Measurements from ENCODE around the gene BORCS5.

DNA sequence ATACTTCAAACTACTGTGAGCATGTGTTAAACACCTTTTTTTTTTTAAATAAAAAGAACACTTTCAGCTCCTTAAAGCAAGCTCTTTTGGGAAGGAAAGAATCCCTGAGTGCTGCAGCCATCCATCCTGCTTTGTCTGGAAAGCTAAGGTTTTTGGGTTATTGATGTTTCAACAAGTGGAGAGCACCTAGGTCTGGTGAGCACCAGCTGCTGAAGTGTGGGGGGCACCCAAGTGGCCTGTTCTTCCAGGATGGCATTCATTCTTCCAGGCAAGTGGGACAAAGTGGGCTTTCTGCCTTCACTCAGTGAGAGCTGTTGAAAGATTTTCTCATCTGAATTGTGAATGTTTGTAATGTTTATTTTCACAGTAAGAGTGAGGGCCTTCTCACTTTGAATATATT, 49.9 kb downstream of the BORCS5 start:
- TF ChIP-seq POLR2A (IDR thresholded peaks at IDR 0.05) (no peak), CTCF (IDR thresholded peaks at IDR 0.05) (no peak)
